Stomach (tissue), 4 donors: Measurements from ENCODE around the gene CPB1.

ENCODE experiments used
- POLR2A ChIP-seq, 4 donors: fragments of 450-650 bp; IDR thresholded peaks; one replicate each; pipeline ENCODE4 v1.6.1; 2016; ENCODE audit warnings: antibody characterized with exemption in 4 of 4, control low read depth in 2 of 4, mild to moderate bottlenecking in 1 of 4, moderate library complexity in 1 of 4
- POLR2AphosphoS5 ChIP-seq, 3 donors: sonication (generic); formaldehyde crosslinking; IDR thresholded peaks; one replicate each; pipeline ENCODE4 v1.6.1; 2016; ENCODE audit warnings: antibody characterized with exemption in 3 of 3
- TF ChIP-seq, protein P1 (sequence below), 7 experiments: fragments of 450-650 bp in 4 of 7; fragments of 200-600 bp in 3 of 7; sonication (generic) in 3 of 7; IDR thresholded peaks; one replicate each; pipeline ENCODE4 v1.5.1; 2016 to 2019; ENCODE audit warnings: antibody characterized with exemption in 7 of 7, control low read depth in 2 of 7, mild to moderate bottlenecking in 1 of 7

DNA sequence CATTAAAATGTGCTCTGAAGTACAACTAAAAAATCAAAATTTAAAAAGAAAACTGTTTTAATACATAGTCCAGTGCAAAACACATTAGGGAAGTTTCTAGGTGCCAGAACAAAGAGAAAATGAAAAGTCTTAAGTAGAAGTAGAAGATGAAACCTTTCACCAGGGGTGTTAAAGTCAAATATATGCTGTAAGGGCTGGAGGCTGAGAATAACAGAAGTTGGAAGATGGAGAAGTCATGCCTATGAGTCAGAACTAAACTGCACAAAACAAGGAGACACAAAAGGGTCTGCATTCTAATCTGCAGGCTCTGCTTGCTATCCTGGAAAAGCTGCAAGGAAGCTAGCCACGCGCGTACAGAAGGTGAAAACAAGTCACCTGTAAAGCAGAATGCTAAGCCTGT, 48.7 kb upstream of the CPB1 start:
- TF ChIP-seq, protein P1, sequence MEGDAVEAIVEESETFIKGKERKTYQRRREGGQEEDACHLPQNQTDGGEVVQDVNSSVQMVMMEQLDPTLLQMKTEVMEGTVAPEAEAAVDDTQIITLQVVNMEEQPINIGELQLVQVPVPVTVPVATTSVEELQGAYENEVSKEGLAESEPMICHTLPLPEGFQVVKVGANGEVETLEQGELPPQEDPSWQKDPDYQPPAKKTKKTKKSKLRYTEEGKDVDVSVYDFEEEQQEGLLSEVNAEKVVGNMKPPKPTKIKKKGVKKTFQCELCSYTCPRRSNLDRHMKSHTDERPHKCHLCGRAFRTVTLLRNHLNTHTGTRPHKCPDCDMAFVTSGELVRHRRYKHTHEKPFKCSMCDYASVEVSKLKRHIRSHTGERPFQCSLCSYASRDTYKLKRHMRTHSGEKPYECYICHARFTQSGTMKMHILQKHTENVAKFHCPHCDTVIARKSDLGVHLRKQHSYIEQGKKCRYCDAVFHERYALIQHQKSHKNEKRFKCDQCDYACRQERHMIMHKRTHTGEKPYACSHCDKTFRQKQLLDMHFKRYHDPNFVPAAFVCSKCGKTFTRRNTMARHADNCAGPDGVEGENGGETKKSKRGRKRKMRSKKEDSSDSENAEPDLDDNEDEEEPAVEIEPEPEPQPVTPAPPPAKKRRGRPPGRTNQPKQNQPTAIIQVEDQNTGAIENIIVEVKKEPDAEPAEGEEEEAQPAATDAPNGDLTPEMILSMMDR (IDR thresholded peaks at IDR 0.05): no peak
- TF ChIP-seq POLR2AphosphoS5 (IDR thresholded peaks at IDR 0.05): no peak
- no peak for TF ChIP-seq POLR2A (IDR thresholded peaks at IDR 0.05)
